Left renal pelvis (tissue), 4 donors: Measurements from ENCODE around the gene MPPED1. TPM values are rescaled to one million over a fixed set of nuclear protein-coding genes. Genes with fewer than 3 reads are reported as not detected.

ENCODE experiments used
- DNase-seq, 4 donors: peaks; one replicate each; pipeline ENCODE4 v3.0.0-alpha.2; 2013; ENCODE audit warnings: low read depth in 4 of 4, low spot score in 3 of 4
- polyA plus RNA-seq, 4 donors: library from polyadenylated mRNA; unstranded; fragments of 120-200 nt; gene quantifications; one replicate each; pipeline ENCODE4 v1.2.1, GENCODE V29; 2013; ENCODE audit not compliant: insufficient read length in 4 of 4

The MPPED1 gene
- polyA plus RNA-seq, 4 donors = 0.63 to 5.3 (median 1.2) TPM

DNA sequence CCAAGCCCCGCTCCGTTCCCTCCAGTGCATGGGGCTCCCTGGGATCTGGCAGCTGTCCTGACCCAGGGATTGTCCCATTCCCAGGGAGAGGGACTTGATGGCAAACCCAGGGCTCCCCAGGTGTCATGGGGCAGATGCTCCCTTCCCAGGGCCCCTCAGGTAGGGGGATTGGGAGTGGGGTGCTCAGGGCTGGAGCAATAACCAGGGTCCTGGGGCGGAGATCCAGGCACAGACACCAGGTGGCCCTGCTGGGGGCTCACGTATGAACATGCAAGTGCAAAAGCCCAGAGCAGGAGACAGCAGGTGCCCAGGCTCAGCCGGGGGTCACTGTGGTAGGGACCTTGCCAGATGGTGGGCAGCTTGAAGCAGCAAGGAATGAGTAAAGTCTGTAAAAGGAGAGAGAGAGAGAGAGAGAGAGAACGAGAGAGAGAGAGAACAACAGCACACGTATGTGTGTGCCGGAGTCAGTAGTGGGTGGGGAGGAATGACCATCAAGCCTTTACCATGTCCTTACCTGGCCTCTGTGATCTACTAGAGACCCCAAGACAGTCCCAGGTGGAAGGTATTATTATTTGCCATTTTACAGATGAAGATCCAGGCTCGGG lies 19.3 kb upstream of the MPPED1 start:
- no peak for DNase-seq

DNA sequence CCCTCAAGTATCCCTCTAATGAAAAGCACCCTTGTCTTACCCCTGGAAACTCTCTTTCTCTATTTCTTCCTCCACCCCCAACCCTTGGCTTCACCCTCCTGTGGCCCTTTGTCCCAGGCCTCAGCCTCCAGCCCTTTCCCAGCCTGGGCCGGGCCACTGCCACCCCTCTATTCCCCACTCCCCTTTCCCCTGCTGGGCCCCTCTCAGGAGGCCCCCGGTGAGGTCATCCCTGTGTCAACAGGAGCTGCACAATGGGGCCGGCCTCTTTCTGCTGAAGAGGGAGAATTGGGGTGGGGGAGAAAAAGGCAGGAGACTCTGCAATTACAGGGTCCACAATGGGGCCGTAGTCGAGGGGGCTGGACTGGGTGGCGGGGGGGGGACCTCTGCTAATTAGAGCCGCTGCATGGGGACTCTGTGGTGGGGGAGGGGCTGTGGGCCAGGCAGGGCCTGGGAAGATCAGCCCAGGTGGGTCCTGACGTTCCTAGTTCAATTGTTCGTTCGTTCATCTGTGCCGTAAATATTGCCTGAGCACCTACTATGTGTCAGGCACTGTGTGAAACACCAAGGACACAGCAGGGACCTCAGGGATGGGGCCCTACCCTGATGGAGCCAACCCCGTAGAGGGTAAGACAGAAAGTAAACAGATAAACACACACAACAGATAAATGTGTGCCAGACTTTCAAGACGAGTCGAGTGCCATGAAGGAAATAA lies 18.5 kb upstream of the MPPED1 start:
- no peak for DNase-seq

DNA sequence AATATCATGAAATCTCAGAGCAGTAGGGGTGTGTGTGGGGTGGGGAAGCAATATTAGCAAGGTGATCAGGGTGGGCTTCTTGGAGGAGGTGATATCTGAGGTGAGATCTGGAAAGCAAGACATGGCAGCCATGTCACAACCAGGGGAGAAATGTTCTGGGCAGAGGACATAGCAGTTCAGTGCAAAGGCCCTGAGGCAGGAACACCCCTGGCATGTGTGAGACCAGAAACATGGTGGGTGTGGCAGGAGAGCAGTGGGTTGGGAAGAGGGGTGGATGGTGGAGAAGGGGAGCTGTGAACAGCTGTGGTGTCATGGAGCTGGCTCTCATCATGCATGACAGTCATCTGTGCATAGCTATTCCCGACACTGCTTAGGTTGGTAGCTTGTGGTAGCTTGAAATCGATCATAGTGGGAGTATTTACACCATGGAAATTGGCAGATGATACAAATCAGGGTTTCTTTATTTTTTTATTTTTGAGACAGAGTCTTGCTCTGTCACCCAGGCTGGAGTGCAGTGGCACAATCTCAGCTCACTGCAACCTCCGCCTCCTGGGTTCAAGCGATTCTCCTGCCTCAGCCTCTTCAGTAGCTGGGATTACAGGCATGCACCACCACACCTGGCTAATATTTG lies 17.9 kb upstream of the MPPED1 start:
- DNase-seq = no peak

DNA sequence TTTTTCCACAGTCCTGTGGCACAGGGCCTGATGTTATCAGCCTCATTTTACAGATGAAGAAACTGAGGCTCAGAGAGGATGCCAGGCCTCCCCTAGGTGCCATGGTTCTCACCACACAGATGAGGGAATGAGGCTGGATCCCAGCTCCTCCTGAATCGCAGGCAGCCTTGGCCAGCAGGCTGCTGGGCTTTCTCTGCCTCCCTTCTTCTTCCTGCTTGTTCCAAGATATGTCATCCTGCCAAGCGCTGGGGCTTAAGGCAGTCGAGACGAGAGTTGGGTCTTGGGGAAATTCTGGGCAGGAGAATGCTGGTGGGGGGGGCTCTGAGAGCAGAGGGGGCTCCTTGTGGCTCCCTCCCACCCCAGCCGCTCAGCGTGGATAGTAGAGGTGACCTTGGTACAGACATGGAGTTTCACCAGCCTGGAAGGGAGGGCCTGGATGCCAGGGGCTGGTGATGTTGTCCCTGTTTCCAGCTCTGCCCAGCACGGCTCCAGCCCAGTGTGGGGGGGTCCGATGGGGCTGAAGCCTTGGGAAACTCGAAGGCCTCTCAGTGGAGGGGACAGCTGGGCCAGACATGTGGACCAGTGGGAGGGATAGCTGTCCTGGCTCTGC lies 16.6 kb upstream of the MPPED1 start:
- no peak for DNase-seq

DNA sequence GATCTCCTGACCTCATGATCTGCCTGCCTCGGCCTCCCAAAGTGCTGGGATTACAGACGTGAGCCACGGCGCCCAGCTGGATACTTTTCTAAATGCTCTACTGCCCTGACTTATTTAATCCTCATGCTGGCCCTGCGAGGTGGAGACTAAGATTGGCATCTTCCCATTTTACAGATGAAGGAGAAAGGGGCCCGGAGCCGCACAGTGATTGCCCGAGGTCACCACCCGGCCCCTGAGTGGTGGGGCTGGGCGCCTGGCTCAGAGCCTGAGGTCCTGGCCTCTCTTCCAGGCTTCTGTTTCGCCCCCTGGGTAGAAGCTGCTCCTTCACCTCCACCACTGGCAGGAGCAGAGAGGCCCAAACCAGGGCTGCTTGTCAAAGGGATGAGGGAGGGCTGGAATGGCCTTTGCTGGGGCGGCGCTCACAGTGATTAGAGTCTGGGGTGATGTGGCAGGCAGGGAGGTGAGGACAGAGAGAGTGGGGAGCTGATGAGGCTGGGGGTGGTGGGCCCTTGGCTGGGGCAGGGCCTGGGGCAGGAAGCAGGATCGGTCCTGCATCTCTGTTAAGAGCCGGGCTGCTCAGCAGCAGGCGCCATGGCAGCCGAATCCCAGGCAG lies 15.4 kb upstream of the MPPED1 start:
- no peak for DNase-seq

DNA sequence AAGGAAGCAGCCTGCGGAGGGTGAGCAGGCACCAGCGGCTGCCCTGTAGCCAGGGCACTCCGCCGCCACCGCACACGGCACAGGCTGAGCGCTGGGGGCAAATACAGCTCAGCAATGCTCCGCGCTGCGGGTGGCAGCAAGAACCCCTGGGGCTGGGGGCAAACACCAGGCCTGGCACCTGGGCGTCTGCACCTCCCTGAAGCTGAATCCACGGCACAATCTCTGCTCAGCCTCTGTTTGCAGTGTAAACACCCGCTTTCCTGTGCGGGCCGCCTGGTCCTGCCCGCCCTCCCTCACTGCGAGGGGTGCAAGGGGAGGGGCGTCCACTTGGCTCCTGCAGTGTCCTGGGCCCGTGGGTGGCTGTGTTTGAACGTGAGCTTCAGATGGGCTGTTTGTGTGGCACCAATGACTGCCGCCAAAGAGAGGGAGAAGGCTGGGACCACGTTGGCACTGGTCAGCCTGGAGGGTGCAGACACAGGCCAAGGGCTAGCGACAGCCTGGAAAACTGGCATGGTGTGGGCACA lies 14.8 kb upstream of the MPPED1 start:
- DNase-seq = no peak

DNA sequence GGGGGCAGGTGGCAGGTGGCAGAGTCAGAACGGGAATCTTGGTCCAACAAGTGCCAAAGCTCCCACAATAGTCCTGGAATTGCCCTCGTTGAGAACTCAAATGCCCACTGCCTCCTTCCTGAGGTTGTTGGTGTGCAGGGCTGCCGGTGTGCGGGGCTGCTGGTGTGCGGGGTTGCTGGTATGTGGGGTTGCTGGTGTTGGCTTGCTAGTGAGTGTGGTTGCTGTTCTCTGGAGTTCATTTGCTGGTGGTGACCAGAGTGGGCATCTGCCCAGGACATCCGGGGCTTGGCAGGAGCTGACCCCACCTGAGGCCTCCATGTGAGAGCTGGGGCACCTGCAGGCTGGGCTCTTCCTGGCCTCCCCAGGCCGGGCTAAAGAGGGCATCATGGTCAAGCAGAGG lies 14.0 kb upstream of the MPPED1 start:
- no peak for DNase-seq

DNA sequence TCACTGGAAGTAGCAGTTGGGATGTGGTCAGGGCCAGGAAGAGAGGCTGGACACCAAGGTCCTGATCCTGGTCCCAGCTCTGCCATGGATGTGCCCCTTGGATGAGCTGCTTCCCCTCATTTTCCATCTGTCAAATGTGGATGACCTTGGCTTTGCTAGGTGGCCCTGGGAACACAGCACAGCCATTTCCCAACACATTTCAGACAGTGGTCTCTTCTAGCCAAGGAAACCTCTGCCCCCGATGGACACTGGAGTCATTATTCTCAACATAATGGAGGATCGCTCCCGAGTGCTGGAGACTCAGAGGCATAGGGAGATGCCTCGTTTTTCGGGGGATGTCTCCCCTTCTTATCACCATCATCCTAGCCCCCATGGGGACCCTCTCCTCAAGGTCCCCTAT lies 13.6 kb upstream of the MPPED1 start:
- DNase-seq = no peak

DNA sequence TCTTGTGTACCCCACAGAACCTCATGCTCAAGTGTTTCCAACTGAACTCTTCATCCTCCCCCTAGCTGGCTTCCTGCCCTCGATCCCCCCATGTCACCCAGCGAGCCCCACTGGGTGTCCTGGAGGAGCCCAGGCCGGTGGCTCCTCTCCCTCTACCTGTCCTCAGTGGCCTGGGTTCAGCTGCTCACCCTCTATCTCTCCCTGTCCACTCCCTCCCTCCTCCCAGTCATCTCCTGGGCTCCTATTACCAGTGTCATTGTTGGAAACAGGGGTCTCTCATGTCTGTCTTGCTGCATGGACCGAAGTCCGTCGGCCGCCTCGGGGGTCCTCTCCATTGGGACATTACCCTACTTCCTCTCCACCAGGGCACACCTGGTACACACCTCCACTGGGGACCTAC lies 12.9 kb upstream of the MPPED1 start:
- DNase-seq = no peak

DNA sequence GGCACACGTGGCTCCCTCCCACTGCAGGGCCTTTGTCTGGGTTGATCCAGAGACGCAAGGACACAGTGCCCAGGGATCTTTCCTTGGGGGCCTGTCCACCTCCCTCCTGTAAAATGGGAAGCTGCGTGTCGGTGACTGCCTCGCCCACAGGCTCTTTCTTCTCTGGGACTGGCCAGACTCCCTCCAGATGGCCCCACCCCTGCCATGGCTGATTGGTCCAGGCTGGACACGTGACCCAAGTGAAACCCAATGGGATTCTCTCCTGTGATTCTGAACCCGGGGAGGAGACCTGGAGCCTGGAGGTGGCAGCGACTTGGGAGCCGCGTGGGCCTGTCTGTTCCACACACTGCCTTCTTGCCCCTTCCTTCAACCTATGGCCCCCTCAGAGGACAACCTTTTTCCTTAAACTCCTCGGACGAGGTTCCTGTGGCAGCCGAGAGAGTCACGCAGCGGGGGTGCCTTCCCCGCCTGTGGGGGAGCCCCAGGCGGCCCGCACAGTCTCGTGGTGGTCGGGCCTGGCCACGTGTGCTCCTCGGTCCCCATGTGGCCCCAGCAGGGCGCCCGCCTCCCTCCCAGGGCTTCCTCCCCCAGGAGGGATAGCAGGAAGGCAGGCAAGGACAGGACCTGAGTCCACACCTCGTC lies 12.4 kb upstream of the MPPED1 start:
- DNase-seq = no peak

DNA sequence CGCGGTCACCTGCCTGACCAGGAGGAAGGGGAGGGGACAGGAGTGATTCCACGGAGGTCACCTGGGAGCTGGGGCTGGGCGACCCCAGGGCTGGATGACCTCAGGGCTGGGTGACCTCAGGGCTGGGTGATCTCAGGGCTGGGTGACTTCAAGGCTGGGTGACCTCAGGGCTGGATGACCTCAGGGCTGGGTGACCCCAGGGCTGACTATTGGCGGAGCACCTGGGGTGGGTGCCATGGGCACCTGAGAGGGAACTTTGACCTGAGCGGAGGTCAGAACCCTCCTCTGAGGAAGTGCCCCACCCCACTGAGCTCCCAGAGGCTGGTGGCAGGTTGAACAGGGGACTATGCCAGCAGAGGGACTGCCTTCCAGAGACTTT lies 11.8 kb upstream of the MPPED1 start:
- no peak for DNase-seq

DNA sequence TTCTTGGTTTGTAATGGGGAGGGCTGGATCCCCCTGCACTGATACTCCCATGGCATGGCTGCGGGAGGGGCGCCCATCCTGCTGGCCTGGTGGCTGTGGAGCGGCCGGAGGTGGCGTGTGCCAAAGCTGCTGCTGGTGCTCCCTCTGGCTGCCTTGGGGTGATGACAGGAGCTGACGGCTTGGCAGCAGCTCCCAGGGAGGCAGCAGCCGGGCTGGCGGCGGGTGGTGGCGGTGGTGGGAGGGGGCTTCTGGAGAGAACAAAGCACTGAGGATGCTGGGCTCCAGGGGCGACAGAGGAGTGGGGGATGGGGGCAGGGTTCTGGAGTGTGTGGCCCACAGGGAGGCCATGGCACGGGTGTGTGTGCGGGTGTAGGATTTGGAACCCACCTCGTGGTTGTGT lies 11.4 kb upstream of the MPPED1 start:
- no peak for DNase-seq

DNA sequence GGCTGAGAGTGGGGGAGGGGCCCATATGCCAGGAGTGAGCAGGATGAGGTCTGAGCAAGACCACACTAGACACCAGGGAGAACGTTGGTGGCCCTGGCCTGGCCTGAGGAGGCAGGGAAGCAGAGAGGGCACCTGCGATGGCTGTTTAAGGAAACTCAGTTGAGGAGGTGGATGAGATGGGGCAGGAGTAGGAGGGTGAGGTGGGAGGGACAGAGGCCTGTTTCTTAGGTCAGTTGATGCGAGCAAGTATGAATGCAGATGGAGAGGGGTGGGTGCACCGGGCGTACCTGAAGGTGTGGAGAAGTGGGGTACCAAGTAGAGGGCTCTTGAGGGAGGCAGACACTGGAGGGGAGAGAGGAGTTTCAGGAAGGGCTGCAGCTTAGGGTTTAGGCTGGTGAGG lies 10.6 kb upstream of the MPPED1 start:
- no peak for DNase-seq

DNA sequence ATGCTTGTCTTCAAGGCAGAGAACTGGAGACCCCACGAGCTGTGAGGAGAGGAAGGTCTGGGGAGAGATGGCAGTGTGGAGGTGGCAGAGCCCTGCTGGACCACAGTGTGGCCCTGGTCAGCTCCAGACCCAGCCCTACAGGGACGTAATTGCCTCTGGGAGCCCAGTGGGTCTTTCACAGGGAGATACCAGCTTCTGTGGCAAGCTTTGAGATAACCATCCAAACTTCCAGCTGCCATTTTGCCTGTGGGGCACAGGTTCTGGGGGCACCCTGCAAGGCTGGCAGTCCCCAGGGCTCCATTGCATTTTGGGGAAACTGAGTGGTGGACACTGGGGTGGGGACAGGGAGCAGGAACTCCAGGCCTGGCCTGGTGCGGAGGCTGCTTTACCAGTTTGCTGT lies 10.2 kb upstream of the MPPED1 start:
- no peak for DNase-seq

DNA sequence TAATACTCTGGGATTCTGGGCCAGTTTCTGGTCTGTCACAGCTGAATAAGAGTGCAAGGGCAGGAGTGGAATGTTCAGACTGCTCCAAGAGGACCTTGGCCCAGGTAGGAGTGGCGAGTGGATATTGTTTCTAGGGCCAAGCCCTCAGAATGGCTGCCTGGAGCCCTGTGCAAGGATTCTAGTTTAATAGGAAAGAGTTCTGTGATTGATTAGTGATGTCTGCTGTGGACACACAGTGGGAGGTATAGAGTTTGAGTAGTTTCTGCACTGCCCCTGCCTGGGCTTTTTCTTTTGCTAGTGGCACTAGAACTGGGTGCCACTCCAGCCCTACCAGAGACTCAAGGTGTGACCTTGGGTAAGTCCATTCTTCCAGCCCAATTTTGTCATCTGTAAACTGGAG lies 9.7 kb upstream of the MPPED1 start:
- no peak for DNase-seq

DNA sequence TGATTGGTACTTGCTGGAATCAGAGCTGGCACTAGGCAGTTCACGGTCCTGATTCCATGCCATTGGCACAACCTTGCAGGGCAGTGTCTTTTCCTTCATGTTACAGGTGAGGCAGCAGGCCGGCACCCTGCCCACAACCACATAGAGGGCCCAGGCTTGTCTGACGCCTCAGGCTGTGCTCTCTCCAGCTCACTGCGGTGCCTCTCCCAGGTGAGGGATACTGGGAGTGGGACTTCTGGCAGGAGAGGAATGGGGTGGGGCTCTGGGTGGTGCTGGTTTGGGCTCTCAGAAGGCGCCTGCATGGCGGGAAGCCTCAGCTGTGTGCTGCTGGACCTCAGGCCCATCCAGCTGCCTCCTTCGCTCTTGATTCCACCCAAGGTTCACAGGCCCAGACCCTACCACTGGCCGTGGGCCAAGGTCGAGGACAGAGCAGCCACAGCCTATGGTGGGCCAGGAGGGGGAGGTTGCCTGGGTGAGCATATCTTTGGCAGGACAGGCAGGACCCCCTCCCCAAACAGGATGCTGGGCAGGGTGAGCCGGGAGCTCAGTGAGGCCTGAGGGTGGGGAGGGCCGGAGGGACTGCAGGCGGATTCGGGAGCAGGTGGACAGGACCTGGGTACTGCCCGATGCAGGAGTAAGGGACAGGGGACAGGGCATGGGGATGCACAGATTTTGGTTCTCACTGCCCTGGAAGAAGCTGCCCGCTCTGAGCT lies 7.0 kb upstream of the MPPED1 start:
- no peak for DNase-seq

DNA sequence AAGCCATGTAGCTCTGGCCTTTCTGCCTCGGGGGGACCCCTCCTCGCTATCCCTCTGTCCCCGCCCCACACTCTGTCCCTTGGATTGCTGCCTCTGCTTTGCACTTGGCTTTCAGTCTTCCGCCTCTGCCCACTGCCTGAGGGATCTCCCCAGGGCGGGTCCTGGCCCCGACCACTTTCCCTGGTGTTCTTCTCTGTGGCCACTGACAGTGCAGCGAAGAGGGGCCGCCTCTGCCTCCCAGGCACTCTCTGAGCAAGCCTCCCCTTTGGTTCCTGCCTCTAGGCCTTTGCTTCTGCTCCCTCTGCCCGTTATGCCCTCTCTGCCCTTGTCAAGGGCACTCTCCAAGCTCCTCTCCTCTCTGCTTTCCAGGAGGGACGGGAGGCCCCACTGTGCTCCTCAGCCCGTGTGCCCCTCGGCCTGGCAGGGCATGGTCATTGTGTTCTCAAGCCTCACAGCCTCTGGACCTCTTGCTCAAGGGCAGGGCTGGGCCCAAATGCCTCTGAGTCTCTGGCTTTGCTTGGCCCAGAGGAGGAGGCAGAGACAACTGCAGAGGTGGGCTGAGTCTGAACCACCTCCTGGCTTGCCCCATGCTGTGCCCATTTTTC lies 5.5 kb upstream of the MPPED1 start:
- DNase-seq = no peak

DNA sequence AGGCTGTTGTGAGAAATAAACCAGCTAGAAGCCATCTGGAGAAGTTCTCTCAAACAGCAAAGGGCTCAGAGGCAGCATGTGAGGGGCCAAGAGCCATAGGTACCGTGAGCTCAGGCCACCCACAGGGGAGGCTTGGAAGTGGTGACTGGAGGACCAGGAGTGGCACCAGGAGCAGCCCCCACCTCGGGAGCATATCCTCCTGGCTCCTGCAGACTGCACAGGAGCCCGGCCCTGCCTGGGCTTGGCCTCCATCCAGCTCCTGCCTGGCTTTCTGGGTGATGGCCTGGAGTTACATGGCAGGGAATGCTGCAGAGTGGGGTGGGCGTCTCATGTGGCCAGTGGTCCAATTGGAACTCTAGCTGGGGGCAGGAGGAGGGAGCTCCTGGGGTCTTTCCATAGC lies 4.2 kb upstream of the MPPED1 start:
- DNase-seq = no peak

DNA sequence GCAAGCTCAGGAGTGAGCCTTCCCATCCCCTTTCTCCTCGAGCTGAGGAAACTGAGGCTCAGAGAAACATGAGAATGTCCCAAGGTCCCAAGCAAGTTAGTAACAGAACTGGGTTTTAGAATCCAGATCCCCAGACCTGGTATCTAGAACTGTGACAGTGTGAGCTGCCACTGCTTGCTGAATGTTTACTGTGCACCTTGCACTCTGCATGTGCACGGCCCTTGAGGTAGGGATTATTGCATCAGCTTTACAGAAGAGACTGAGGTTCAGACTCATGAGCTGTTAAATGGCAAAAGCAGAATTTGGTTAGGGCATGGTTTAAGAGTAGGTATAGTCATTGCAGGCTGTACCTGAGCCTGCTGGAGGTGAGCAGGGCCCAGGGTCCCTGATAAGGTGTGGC lies 3.8 kb upstream of the MPPED1 start:
- DNase-seq = no peak

DNA sequence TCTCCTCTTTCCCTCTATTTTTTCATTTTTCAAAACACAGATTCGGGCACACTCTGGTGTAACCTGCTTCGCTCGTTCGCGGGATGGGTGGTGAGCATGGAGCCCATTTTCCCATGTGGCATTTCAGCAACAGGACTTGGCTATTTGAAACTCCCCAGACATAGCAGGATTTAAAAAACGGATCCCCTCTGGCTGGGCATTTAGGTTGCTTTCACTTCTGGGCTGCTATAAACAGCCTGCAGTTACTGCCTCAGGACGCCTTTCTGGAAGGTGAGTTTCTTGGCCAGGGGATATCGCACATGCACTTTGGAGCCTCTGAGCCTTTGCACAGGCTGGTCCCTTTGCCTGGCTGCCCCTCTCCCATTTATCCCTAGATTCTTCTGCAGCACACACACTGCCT lies 2.8 kb upstream of the MPPED1 start:
- no peak for DNase-seq
